T-cell (primary cell): ENCODE data around the gene ZNF648. TPM values are rescaled to one million over a fixed set of nuclear protein-coding genes. Genes with fewer than 3 reads are reported as not detected.
"Not testable (repeated sequence)": the region's sequence is repeated elsewhere in the genome, so short reads cannot be mapped to it uniquely, and the experiment has no call there.

Source experiments
- ATAC-seq, 4 experiments: fragments of 200-7000 bp in 3 of 4; fragments of 150-1000 bp in 1 of 4; cut with Tn5 transposase; replicated peaks in 1 of 4; 1 replicate in 3 of 4; 2 replicates in 1 of 4; pipeline ENCODE4 v1.10.0; 2021; ENCODE audit warnings: moderate library complexity in 3 of 4, mild to moderate bottlenecking in 2 of 4, moderate number of reproducible peaks in 1 of 4
- CTCF ChIA-PET, 2 donors: fragments of 300-600 bp; sonication (Branson Sonifier 250); formaldehyde crosslinking; loops; one replicate each; lab custom pipeline; 2022; ENCODE audit warnings: antibody characterized with exemption in 2 of 2; lab: Charles Lee
- POLR2A ChIA-PET, 2 donors: fragments of 300-600 bp; sonication (Branson Sonifier 250); formaldehyde crosslinking; loops; one replicate each; lab custom pipeline; 2022; ENCODE audit warnings: antibody characterized with exemption in 2 of 2; lab: Charles Lee
- DNase-seq, 35 experiments: peaks; one replicate each; pipeline versions ENCODE4 v3.0.0 to v3.0.0-alpha.2; 2013 to 2023
- H3K27ac ChIP-seq: one replicate; pipeline ENCODE4 v1.5.1; 2013; ENCODE audit warnings: low read length
- H3K27me3 ChIP-seq, 2 experiments: replicated peaks in 1 of 2; 1 replicate in 1 of 2; 2 replicates in 1 of 2; pipeline versions ENCODE4 v1.6.1 to v1.7.0; 2013; ENCODE audit warnings: low read length in 1 of 2, mixed read lengths in 1 of 2; ENCODE audit not compliant: control insufficient read depth in 2 of 2, insufficient read depth in 2 of 2; ENCODE audit errors: extremely low read depth in 1 of 2
- H3K36me3 ChIP-seq, 2 donors: 1 replicate in 1 of 2; 2 replicates in 1 of 2; pipeline versions ENCODE4 v1.6.1 to v1.7.0; 2013; ENCODE audit warnings: low read length in 1 of 2; ENCODE audit not compliant: control insufficient read depth in 2 of 2, insufficient read depth in 1 of 2; ENCODE audit errors: extremely low read depth in 1 of 2
- H3K4me1 ChIP-seq, 2 experiments: 1 replicate in 1 of 2; 2 replicates in 1 of 2; pipeline versions ENCODE4 v1.6.1 to v1.7.0; 2013; ENCODE audit warnings: low read length in 2 of 2, mixed read lengths in 1 of 2; ENCODE audit not compliant: insufficient read depth in 2 of 2, control insufficient read depth in 1 of 2; ENCODE audit errors: extremely low read depth in 1 of 2
- H3K4me3 ChIP-seq, 2 donors: 1 replicate in 1 of 2; 2 replicates in 1 of 2; pipeline versions ENCODE4 v1.5.1 to v1.7.0; 2013; ENCODE audit warnings: mild to moderate bottlenecking in 2 of 2, low read length in 1 of 2, moderate library complexity in 1 of 2; ENCODE audit not compliant: control insufficient read depth in 1 of 2; ENCODE audit errors: extremely low read depth in 1 of 2
- H3K9me3 ChIP-seq: 2 replicates; pipeline ENCODE4 v1.7.0; 2013
- H3K27ac Mint-ChIP-seq, 2 donors: one replicate each; pipeline ENCODE4 v1.8.0; 2020 to 2021; ENCODE audit warnings: mild to moderate bottlenecking in 2 of 2, mixed read lengths in 2 of 2
- H3K27me3 Mint-ChIP-seq, 2 donors: one replicate each; pipeline ENCODE4 v1.8.0; 2021 to 2022; ENCODE audit warnings: mixed read lengths in 2 of 2
- H3K36me3 Mint-ChIP-seq: one replicate; pipeline ENCODE4 v1.8.0; 2021; ENCODE audit warnings: mixed read lengths
- H3K4me1 Mint-ChIP-seq, 3 donors: one replicate each; pipeline ENCODE4 v1.8.0; 2020 to 2022; ENCODE audit warnings: mixed read lengths in 3 of 3, mild to moderate bottlenecking in 1 of 3
- H3K4me3 Mint-ChIP-seq, 3 donors: one replicate each; pipeline ENCODE4 v1.8.0; 2020 to 2022; ENCODE audit warnings: mild to moderate bottlenecking in 3 of 3, mixed read lengths in 3 of 3, moderate library complexity in 3 of 3
- H3K9me3 Mint-ChIP-seq, 3 donors: one replicate each; pipeline ENCODE4 v1.8.0; 2020 to 2022; ENCODE audit warnings: mixed read lengths in 3 of 3
- WGBS: methylation state at CpG from one replicate; pipeline ENCODE4 v1.1.5; 2013; ENCODE audit warnings: missing lambda C conversion rate; ENCODE audit not compliant: insufficient coverage; 5-methylcytosine and 5-hydroxymethylcytosine counted together
- total RNA-seq, 35 experiments: library from RNA in 6 of 35; stranded (reverse) in 6 of 35; fragments of 120-200 nt in 1 of 35; gene quantifications; one replicate each; pipeline versions ENCODE4 v1.2.1 to v1.2.4 and lab custom pipeline; 2013 to 2026

ZNF648 gene
- total RNA-seq, 5 donors from 2014 or later (not counting 1 experiment from before 2014, with no cell fraction given) = not detected

- no peak overlapping the region for H3K4me3 Mint-ChIP-seq
- H3K4me1 Mint-ChIP-seq = peaks cover 5 to 23% (median 22%) of the 10 kb centered on the region in 3 donors
- Histone ChIP-seq H3K27ac (no peak overlapping the region), H3K27me3 (no peaks in the 10 kb centered on the region), H3K4me3 (no peak overlapping the region), H3K36me3 (no peaks in the 10 kb centered on the region), H3K9me3 (no peaks in the 10 kb centered on the region), H3K4me1 (peaks cover 0 to 4% of the 10 kb centered on the region in 2 experiments)
- ATAC-seq = no peak
- ChIA-PET CTCF (interaction anchor here in 1 of 2 donors (1.0 kb wide), 1 partner anchor 11 kb away, joined by 3 read pairs; no protein-coding TSS in a partner anchor), POLR2A (no interaction called here)
- peaks cover 0 to 3% of the 10 kb centered on the region in 2 donors for H3K27me3 Mint-ChIP-seq
- no peak overlapping the region for H3K27ac Mint-ChIP-seq
- no peaks in the 10 kb centered on the region for H3K36me3 Mint-ChIP-seq
- H3K9me3 Mint-ChIP-seq = peaks cover 0 to 5% (median 3%) of the 10 kb centered on the region in 3 donors
- 100% methylated on average over 1 of the region's 4 CpGs for WGBS
- DNase-seq = no peak
Measured at GRCh38 chr1:182050481-182051448, 10.7 kb downstream of the ZNF648 start.

- DNase-seq = no peak
- Histone ChIP-seq H3K9me3 (no peaks in the 10 kb centered on the region), H3K36me3 (no peaks in the 10 kb centered on the region), H3K27ac (no peak overlapping the region), H3K27me3 (no peaks in the 10 kb centered on the region), H3K4me1 (peaks cover 0 to 4% of the 10 kb centered on the region in 2 experiments), H3K4me3 (no peak overlapping the region)
- Mint-ChIP-seq H3K36me3 (no peaks in the 10 kb centered on the region), H3K4me3 (no peak overlapping the region), H3K27ac (no peak overlapping the region), H3K27me3 (no peaks in the 10 kb centered on the region), H3K4me1 (peaks cover 5 to 23% (median 22%) of the 10 kb centered on the region in 3 donors), H3K9me3 (peaks cover 0 to 11% (median 9%) of the 10 kb centered on the region in 3 donors)
- WGBS = no CpG with 5 or more reads among the region's 2 CpGs
- ChIA-PET POLR2A (no interaction called here), CTCF (no interaction called here)
- ATAC-seq = no peak
Measured at GRCh38 chr1:182048562-182048961, 12.9 kb downstream of the ZNF648 start.

GRCh38 chr1:182046763-182047162 lies 14.7 kb downstream of the ZNF648 start:
- peaks cover 0 to 4% of the 10 kb centered on the region in 2 experiments for H3K4me1 ChIP-seq
- peak in 3 of 4 experiments; percentile 64 to 84 (median 81) for ATAC-seq
- H3K9me3 ChIP-seq = no peaks in the 10 kb centered on the region
- H3K27ac ChIP-seq = no peak overlapping the region
- Mint-ChIP-seq H3K4me1 (peaks cover 5 to 23% (median 22%) of the 10 kb centered on the region in 3 donors), H3K27ac (peak overlapping the region; percentile 79 to 84), H3K4me3 (peak overlapping the region in 1 of 3 donors; percentile 32), H3K27me3 (no peaks in the 10 kb centered on the region), H3K9me3 (peaks cover 0 to 11% (median 9%) of the 10 kb centered on the region in 3 donors), H3K36me3 (no peaks in the 10 kb centered on the region)
- H3K27me3 ChIP-seq = no peaks in the 10 kb centered on the region
- POLR2A ChIA-PET = no interaction called here
- no peak overlapping the region for H3K4me3 ChIP-seq
- no peak for DNase-seq
- no peaks in the 10 kb centered on the region for H3K36me3 ChIP-seq
- CTCF ChIA-PET = interaction anchor here (0.6 to 1.4 kb wide), 2 partner anchors 8 to 15 kb away, joined by 3 read pairs; no protein-coding TSS in a partner anchor

- H3K27me3 ChIP-seq, POLR2A ChIA-PET, H3K27me3 Mint-ChIP-seq, ATAC-seq, H3K9me3 ChIP-seq, H3K27ac Mint-ChIP-seq, H3K4me3 ChIP-seq, H3K4me3 Mint-ChIP-seq, H3K36me3 ChIP-seq, H3K36me3 Mint-ChIP-seq, H3K27ac ChIP-seq, DNase-seq, H3K4me1 ChIP-seq: not testable (repeated sequence)
- peaks cover 5 to 23% (median 22%) of the 10 kb centered on the region in 3 donors for H3K4me1 Mint-ChIP-seq
- WGBS = no CpG with 5 or more reads among the region's 8 CpGs
- CTCF ChIA-PET = interaction anchor here in 1 of 2 donors (1.4 kb wide), 1 partner anchor 9 kb away, joined by 3 read pairs; no protein-coding TSS in a partner anchor
- H3K9me3 Mint-ChIP-seq = peaks cover 0 to 11% (median 9%) of the 10 kb centered on the region in 3 donors
Measured at GRCh38 chr1:182045481-182045880, 16.0 kb downstream of the ZNF648 start.

- no peak for DNase-seq
- no peak for ATAC-seq
- Mint-ChIP-seq H3K4me1 (peaks cover 2 to 13% (median 8%) of the 10 kb centered on the region in 3 donors), H3K27ac (no peak overlapping the region), H3K4me3 (no peak overlapping the region), H3K27me3 (no peaks in the 10 kb centered on the region), H3K36me3 (no peaks in the 10 kb centered on the region), H3K9me3 (peaks cover 0 to 16% (median 9%) of the 10 kb centered on the region in 3 donors)
- WGBS = 92% methylated on average over 3 of the region's 3 CpGs
- Histone ChIP-seq H3K9me3 (no peaks in the 10 kb centered on the region), H3K36me3 (no peaks in the 10 kb centered on the region), H3K4me1 (peaks cover 0 to 4% of the 10 kb centered on the region in 2 experiments), H3K4me3 (no peak overlapping the region), H3K27ac (no peak overlapping the region), H3K27me3 (peaks cover 0 to 3% of the 10 kb centered on the region in 2 experiments)
- ChIA-PET CTCF (no interaction called here), POLR2A (no interaction called here)
Measured at GRCh38 chr1:182041615-182042014, 19.9 kb downstream of the ZNF648 start.

- H3K27me3 ChIP-seq = peaks cover 0 to 3% of the 10 kb centered on the region in 2 experiments
- H3K27ac ChIP-seq = no peak overlapping the region
- ChIA-PET POLR2A (no interaction called here), CTCF (no interaction called here)
- no peaks in the 10 kb centered on the region for H3K4me1 ChIP-seq
- no peaks in the 10 kb centered on the region for H3K9me3 ChIP-seq
- no peak overlapping the region for H3K4me3 ChIP-seq
- Mint-ChIP-seq H3K27me3 (no peaks in the 10 kb centered on the region), H3K9me3 (peaks cover 0 to 8% (median 2%) of the 10 kb centered on the region in 3 donors), H3K4me1 (peaks cover 0 to 10% (median 8%) of the 10 kb centered on the region in 3 donors), H3K36me3 (no peaks in the 10 kb centered on the region), H3K4me3 (no peak overlapping the region), H3K27ac (no peak overlapping the region)
- WGBS = no CpG with 5 or more reads among the region's 2 CpGs
- DNase-seq = no peak
- no peak for ATAC-seq
- no peaks in the 10 kb centered on the region for H3K36me3 ChIP-seq
Measured at GRCh38 chr1:182038220-182038619, 23.3 kb downstream of the ZNF648 start.
